K562 (cell line): ENCODE results near the gene ABHD16A. TPM values are rescaled to one million over a fixed set of nuclear protein-coding genes. Genes with fewer than 3 reads are reported as not detected.
A peak's percentile ranks its signal among the peaks of the same experiment; 100 is the strongest.

Experiments
- BCL6 ChIP-seq: fragments of 250-450 bp; sonication (Bioruptor Pico); IDR thresholded peaks from 2 replicates; pipeline ENCODE4 v1.4.0; 2020
- CHD4 ChIP-seq: fragments of 200-600 bp; sonication (generic); IDR thresholded peaks from 3 replicates; pipeline ENCODE4 v1.6.1; 2012; ENCODE audit warnings: low read depth, mild to moderate bottlenecking, mixed read lengths, low read length, inconsistent platforms; ENCODE audit not compliant: insufficient read depth, insufficient replicate concordance, poor library complexity, severe bottlenecking
- CREB1 ChIP-seq, 2 experiments: sonication (generic) in 1 of 2; formaldehyde crosslinking in 1 of 2; IDR thresholded peaks; 2 replicates each; pipeline versions ENCODE4 v1.6.1 to v1.8.0; 2012 to 2022; ENCODE audit warnings: inconsistent platforms in 1 of 2, mild to moderate bottlenecking in 1 of 2, missing genetic modification reagents in 1 of 2, moderate library complexity in 1 of 2
- DLX4 ChIP-seq: fragments of 250-450 bp; sonication (Bioruptor Pico); IDR thresholded peaks from 2 replicates; pipeline ENCODE4 v1.6.1; 2021; ENCODE audit warnings: mild to moderate bottlenecking
- E2F5 ChIP-seq: sonication (generic); formaldehyde crosslinking; IDR thresholded peaks from 2 replicates; pipeline ENCODE4 v1.8.0; 2022; ENCODE audit warnings: mild to moderate bottlenecking, missing genetic modification reagents
- ESRRA ChIP-seq: fragments of 450-650 bp; IDR thresholded peaks from 2 replicates; pipeline ENCODE4 v1.6.1; 2014; ENCODE audit warnings: low read depth, mild to moderate bottlenecking, moderate library complexity, borderline replicate concordance
- GABPB2 ChIP-seq: fragments of 250-450 bp; sonication (Bioruptor Pico); conservative IDR thresholded peaks from 2 replicates; pipeline ENCODE4 v1.5.1; 2021; ENCODE audit warnings: mild to moderate bottlenecking
- HNRNPK ChIP-seq: fragments of 200-400 bp; formaldehyde crosslinking; IDR thresholded peaks from one replicate; pipeline ENCODE4 v1.6.1; 2018; ENCODE audit warnings: mild to moderate bottlenecking, low read depth, low read length; ENCODE audit not compliant: poor library complexity, severe bottlenecking
- KLF16 ChIP-seq: IDR thresholded peaks from 2 replicates; pipeline ENCODE4 v1.6.1; 2016; ENCODE audit warnings: antibody characterized with exemption
- RBM15 ChIP-seq: fragments of 200-400 bp; formaldehyde crosslinking; IDR thresholded peaks from 2 replicates; pipeline ENCODE4 v1.6.1; 2018; ENCODE audit warnings: mild to moderate bottlenecking, low read length, moderate library complexity; ENCODE audit not compliant: insufficient read depth
- SMAD3 ChIP-seq: fragments of 450-650 bp; formaldehyde crosslinking; conservative IDR thresholded peaks from 2 replicates; pipeline ENCODE4 v1.4.0; 2020; ENCODE audit warnings: mild to moderate bottlenecking
- TEAD4 ChIP-seq, 2 experiments: sonication (generic) in 1 of 2; formaldehyde crosslinking in 1 of 2; IDR thresholded peaks; 2 replicates each; pipeline versions ENCODE4 v1.6.1 to v1.8.0; 2012 to 2022; ENCODE audit warnings: borderline replicate concordance in 1 of 2, inconsistent platforms in 1 of 2, low read length in 1 of 2, mild to moderate bottlenecking in 1 of 2, missing genetic modification reagents in 1 of 2
- ZBTB40 ChIP-seq, 2 experiments: fragments of 450-650 bp in 1 of 2; sonication (generic) in 1 of 2; formaldehyde crosslinking in 1 of 2; IDR thresholded peaks; 2 replicates each; pipeline versions ENCODE4 v1.7.1 to v1.9.0; 2016 to 2022; ENCODE audit warnings: inconsistent platforms in 1 of 2, mild to moderate bottlenecking in 1 of 2, missing genetic modification reagents in 1 of 2
- ZNF121 ChIP-seq: sonication (generic); formaldehyde crosslinking; conservative IDR thresholded peaks from 2 replicates; pipeline ENCODE4 v1.8.0; 2022; ENCODE audit warnings: missing genetic modification reagents
- polyA plus RNA-seq, 8 experiments: library from polyadenylated mRNA; depleted of rRNA in 4 of 8; stranded (reverse) in 5 of 8; unstranded in 3 of 8; fragments of >200 nt; fragmentation: Nextera tagmentation in 2 of 8; fragmentation: Illumina TruSeq in 1 of 8; extraction: Ambion mirVana in 2 of 8; extraction: Trizol in 1 of 8; gene quantifications; 2 replicates each; pipeline versions ENCODE4 v1.2.1 to v1.2.3, GENCODE V29; 2011 to 2014; ENCODE audit warnings: inconsistent platforms in 1 of 8, missing spikeins in 1 of 8
- total RNA-seq, 7 experiments: library from RNA; depleted of rRNA in 6 of 7; stranded (reverse); fragments of >200 nt in 6 of 7; fragmentation: Illumina TruSeq in 2 of 7; extraction: Trizol in 2 of 7; gene quantifications; 2 replicates each; pipeline versions ENCODE4 v1.2.1 to v1.2.3, GENCODE V29; 2011 to 2021; ENCODE audit warnings: low replicate concordance in 1 of 7

The ABHD16A gene
- total and polyA plus RNA-seq, 9 of the 15 experiments (the other 6 are each of a cell fraction or from before 2014, with no cell fraction given), result 25.8 to 120 (median 81.6) TPM

- peak; percentile 65 for TF ChIP-seq ZBTB40 (IDR thresholded peaks at IDR 0.05)
- no peak for TF ChIP-seq ZBTB40 (CRISPR knock-in tag; IDR thresholded peaks at IDR 0.05)
- TF ChIP-seq RBM15, result no peak
- TF ChIP-seq CREB1 (IDR thresholded peaks at IDR 0.05), result peak; percentile 68; the same call in 1 of the 2 replicates
- peak; percentile 57; the same call in 1 of the 2 replicates for TF ChIP-seq CREB1 (CRISPR knock-in tag; IDR thresholded peaks at IDR 0.05)
- TF ChIP-seq HNRNPK, result no peak
- no peak for TF ChIP-seq ZNF121 (CRISPR knock-in tag)
- no peak for TF ChIP-seq CHD4
- peak; percentile 59; the same call in 1 of the 2 replicates for TF ChIP-seq GABPB2 (CRISPR knock-in tag)
- peak; percentile 11; the same call in 1 of the 2 replicates for TF ChIP-seq TEAD4 (IDR thresholded peaks at IDR 0.05; ENCODE audit: low read length)
- TF ChIP-seq TEAD4 (CRISPR knock-in tag; IDR thresholded peaks at IDR 0.05; ENCODE audit: borderline replicate concordance), result no peak
- peak; percentile 52; the same call in 1 of the 2 replicates for TF ChIP-seq KLF16
- peak; percentile 7; the same call in 1 of the 2 replicates for TF ChIP-seq BCL6
- TF ChIP-seq E2F5 (CRISPR knock-in tag), result no peak
- 0 out of 2 replicates have a peak, but pooled peaks have one; percentile 13 for TF ChIP-seq DLX4 (CRISPR knock-in tag)
- 0 out of 2 replicates have a peak, but pooled peaks have one; percentile 1 for TF ChIP-seq SMAD3
- TF ChIP-seq ESRRA, result peak; percentile 82
Observed at GRCh38 chr6:31660381-31661261, 42.5 kb downstream of the ABHD16A start, which contains the start of gene C6orf47 (continued).
